Measurements from ENCODE around the gene ELOVL1. TPM values are rescaled to one million over a fixed set of nuclear protein-coding genes. Genes with fewer than 3 reads are reported as not detected.
A peak's percentile ranks its signal among the peaks of the same experiment; 100 is the strongest.

Gene ELOVL1
- total and polyA plus RNA-seq, 2 of the 13 experiments (the other 11 are each of a cell fraction or from before 2014, with no cell fraction given) = 55.2 to 77.4 TPM

DNA sequence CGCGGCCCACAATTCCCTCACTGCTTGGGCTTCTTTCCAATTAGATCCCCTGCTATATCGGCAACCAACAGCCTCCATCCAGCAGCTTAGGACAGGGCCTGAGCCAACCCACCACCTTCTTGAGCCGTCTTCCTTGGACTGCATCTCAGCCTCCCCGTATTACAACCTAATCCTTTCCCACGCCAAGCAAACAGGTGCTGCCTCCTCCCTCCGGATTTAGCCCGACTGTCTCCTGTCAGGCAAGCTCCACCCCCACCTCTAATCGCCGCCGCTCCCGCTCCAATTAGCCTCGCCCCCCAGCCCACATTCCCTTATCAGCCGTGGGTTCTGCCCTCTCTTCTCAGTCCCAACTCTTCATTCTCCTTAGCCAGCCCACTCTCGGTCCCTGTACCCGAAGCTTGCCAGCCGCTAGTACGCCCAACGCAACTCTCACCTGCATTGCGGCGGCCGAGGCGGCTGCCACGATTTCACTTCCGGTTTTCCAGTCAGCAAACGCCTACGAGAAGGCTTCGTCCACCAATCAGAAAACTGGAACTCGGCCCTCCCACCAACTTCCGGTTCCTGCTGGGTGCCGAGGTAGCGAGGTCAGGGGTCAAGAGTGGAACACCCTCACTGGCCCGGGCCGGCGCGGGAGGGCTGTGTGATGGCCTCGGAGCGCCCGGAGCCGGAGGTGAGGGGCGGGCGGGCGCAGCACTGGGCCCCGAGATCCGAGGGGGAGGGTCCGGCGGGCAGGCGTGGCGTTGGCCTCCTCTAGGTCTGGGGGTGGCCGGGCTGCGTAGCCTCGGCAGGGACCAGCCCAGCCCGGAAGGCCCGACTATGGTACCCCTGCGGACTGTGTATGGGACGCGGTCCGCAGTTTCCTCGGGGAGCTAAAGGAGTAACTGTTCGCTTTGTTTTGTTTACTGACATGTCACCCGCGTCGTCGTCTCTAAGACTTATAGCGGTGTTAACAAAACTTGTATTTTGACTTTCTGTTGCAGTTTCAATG lies 21.8 kb upstream of the ELOVL1 start, which contains the start of the genes MED8 and SZT2 (continued):
- TF ChIP-seq, protein P1, sequence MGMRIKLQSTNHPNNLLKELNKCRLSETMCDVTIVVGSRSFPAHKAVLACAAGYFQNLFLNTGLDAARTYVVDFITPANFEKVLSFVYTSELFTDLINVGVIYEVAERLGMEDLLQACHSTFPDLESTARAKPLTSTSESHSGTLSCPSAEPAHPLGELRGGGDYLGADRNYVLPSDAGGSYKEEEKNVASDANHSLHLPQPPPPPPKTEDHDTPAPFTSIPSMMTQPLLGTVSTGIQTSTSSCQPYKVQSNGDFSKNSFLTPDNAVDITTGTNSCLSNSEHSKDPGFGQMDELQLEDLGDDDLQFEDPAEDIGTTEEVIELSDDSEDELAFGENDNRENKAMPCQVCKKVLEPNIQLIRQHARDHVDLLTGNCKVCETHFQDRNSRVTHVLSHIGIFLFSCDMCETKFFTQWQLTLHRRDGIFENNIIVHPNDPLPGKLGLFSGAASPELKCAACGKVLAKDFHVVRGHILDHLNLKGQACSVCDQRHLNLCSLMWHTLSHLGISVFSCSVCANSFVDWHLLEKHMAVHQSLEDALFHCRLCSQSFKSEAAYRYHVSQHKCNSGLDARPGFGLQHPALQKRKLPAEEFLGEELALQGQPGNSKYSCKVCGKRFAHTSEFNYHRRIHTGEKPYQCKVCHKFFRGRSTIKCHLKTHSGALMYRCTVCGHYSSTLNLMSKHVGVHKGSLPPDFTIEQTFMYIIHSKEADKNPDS (CRISPR knock-in tag; IDR thresholded peaks at IDR 0.05) = no peak
- no peak for TF ChIP-seq ZNF256 (CRISPR knock-in tag; conservative IDR thresholded peaks at IDR 0.05)
- no peak for TF ChIP-seq ZKSCAN1 (IDR thresholded peaks at IDR 0.05; ENCODE audit: low read length)
- 0 out of 2 replicates have a peak, but pooled peaks have one; percentile 23 for TF ChIP-seq CHD4 (IDR thresholded peaks at IDR 0.05; ENCODE audit: borderline replicate concordance, low read length)
- TF ChIP-seq SOX6 (IDR thresholded peaks at IDR 0.05) = no peak
- peak; percentile 58 for TF ChIP-seq SOX6 (CRISPR knock-in tag; IDR thresholded peaks at IDR 0.05)
- peak; percentile 94 for TF ChIP-seq SP2 (CRISPR knock-in tag; IDR thresholded peaks at IDR 0.05)
- TF ChIP-seq ZNF34 (CRISPR knock-in tag; IDR thresholded peaks at IDR 0.05; ENCODE audit: borderline replicate concordance) = no peak
- TF ChIP-seq, protein P2, sequence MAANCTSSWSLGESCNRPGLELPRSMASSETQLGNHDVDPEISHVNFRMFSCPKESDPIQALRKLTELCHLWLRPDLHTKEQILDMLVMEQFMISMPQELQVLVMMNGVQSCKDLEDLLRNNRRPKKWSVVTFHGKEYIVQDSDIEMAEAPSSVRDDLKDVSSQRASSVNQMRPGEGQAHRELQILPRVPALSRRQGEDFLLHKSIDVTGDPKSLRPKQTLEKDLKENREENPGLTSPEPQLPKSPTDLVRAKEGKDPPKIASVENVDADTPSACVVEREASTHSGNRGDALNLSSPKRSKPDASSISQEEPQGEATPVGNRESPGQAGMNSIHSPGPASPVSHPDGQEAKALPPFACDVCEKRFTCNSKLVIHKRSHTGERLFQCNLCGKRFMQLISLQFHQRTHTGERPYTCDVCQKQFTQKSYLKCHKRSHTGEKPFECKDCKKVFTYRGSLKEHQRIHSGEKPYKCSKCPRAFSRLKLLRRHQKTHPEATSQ (CRISPR knock-in tag; IDR thresholded peaks at IDR 0.05; ENCODE audit: borderline replicate concordance) = peak; percentile 66; the same call in 1 of the 2 replicates
- no peak; the same call in 1 of the 2 replicates for TF ChIP-seq NCOA2 (CRISPR knock-in tag; IDR thresholded peaks at IDR 0.05)
- TF ChIP-seq HOXD1 (CRISPR knock-in tag; IDR thresholded peaks at IDR 0.05) = no peak
- peak; percentile 85 for TF ChIP-seq ZMYM4 (CRISPR knock-in tag; IDR thresholded peaks at IDR 0.05)
- TF ChIP-seq HHEX (CRISPR knock-in tag; IDR thresholded peaks at IDR 0.05) = no peak
- TF ChIP-seq REL (CRISPR knock-in tag; conservative IDR thresholded peaks at IDR 0.05) = no peak
- TF ChIP-seq HDAC1 (CRISPR knock-in tag; IDR thresholded peaks at IDR 0.05) = peak; percentile 95
- TF ChIP-seq, protein P3, sequence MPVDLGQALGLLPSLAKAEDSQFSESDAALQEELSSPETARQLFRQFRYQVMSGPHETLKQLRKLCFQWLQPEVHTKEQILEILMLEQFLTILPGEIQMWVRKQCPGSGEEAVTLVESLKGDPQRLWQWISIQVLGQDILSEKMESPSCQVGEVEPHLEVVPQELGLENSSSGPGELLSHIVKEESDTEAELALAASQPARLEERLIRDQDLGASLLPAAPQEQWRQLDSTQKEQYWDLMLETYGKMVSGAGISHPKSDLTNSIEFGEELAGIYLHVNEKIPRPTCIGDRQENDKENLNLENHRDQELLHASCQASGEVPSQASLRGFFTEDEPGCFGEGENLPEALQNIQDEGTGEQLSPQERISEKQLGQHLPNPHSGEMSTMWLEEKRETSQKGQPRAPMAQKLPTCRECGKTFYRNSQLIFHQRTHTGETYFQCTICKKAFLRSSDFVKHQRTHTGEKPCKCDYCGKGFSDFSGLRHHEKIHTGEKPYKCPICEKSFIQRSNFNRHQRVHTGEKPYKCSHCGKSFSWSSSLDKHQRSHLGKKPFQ (CRISPR knock-in tag; IDR thresholded peaks at IDR 0.05; ENCODE audit: insufficient replicate concordance) = peak; percentile 85
- no peak; the same call in 1 of the 2 replicates for TF ChIP-seq ZNF441 (CRISPR knock-in tag; IDR thresholded peaks at IDR 0.05; ENCODE audit: borderline replicate concordance)
- TF ChIP-seq, protein P4, sequence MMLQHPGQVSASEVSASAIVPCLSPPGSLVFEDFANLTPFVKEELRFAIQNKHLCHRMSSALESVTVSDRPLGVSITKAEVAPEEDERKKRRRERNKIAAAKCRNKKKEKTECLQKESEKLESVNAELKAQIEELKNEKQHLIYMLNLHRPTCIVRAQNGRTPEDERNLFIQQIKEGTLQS (CRISPR knock-in tag; IDR thresholded peaks at IDR 0.05) = no peak
- TF ChIP-seq, protein P5, sequence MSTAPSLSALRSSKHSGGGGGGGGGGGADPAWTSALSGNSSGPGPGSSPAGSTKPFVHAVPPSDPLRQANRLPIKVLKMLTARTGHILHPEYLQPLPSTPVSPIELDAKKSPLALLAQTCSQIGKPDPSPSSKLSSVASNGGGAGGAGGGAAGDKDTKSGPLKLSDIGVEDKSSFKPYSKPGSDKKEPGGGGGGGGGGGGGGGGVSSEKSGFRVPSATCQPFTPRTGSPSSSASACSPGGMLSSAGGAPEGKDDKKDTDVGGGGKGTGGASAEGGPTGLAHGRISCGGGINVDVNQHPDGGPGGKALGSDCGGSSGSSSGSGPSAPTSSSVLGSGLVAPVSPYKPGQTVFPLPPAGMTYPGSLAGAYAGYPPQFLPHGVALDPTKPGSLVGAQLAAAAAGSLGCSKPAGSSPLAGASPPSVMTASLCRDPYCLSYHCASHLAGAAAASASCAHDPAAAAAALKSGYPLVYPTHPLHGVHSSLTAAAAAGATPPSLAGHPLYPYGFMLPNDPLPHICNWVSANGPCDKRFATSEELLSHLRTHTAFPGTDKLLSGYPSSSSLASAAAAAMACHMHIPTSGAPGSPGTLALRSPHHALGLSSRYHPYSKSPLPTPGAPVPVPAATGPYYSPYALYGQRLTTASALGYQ (CRISPR knock-in tag; IDR thresholded peaks at IDR 0.05) = no peak; the same call in 1 of the 2 replicates
- TF ChIP-seq, protein P6, sequence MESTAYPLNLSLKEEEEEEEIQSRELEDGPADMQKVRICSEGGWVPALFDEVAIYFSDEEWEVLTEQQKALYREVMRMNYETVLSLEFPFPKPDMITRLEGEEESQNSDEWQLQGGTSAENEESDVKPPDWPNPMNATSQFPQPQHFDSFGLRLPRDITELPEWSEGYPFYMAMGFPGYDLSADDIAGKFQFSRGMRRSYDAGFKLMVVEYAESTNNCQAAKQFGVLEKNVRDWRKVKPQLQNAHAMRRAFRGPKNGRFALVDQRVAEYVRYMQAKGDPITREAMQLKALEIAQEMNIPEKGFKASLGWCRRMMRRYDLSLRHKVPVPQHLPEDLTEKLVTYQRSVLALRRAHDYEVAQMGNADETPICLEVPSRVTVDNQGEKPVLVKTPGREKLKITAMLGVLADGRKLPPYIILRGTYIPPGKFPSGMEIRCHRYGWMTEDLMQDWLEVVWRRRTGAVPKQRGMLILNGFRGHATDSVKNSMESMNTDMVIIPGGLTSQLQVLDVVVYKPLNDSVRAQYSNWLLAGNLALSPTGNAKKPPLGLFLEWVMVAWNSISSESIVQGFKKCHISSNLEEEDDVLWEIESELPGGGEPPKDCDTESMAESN (CRISPR knock-in tag; conservative IDR thresholded peaks at IDR 0.05) = no peak
